Stomach (tissue), 9 donors: ENCODE results near the gene FOXN3. TPM values are rescaled to one million over a fixed set of nuclear protein-coding genes. Genes with fewer than 3 reads are reported as not detected.

Experiments used
- DNase-seq, 2 donors: peaks; one replicate each; pipeline versions ENCODE4 v3.0.0 to v3.0.0-alpha.2; 2013 to 2019
- H3K27ac ChIP-seq, 5 donors: fragments of 200-600 bp in 4 of 5; sonication (generic) in 4 of 5; one replicate each; pipeline ENCODE4 v1.5.1; 2013 to 2019; ENCODE audit warnings: mild to moderate bottlenecking in 1 of 5, moderate library complexity in 1 of 5
- H3K27me3 ChIP-seq, 3 donors: fragments of 200-600 bp; sonication (generic); one replicate each; pipeline ENCODE4 v1.5.1; 2017 to 2019; ENCODE audit warnings: mixed run types in 1 of 3
- H3K36me3 ChIP-seq, 4 donors: fragments of 200-600 bp; sonication (generic); 1 replicate in 3 of 4; 2 replicates in 1 of 4; pipeline ENCODE4 v1.5.1; 2016 to 2019
- H3K4me1 ChIP-seq, 4 donors: fragments of 200-600 bp; sonication (generic); one replicate each; pipeline ENCODE4 v1.5.1; 2016 to 2019
- H3K4me3 ChIP-seq, 4 donors: fragments of 200-600 bp; sonication (generic) in 3 of 4; one replicate each; pipeline ENCODE4 v1.5.1; 2016 to 2019; ENCODE audit warnings: mild to moderate bottlenecking in 1 of 4
- H3K9me3 ChIP-seq, 4 donors: fragments of 200-600 bp; sonication (generic); one replicate each; pipeline ENCODE4 v1.5.1; 2016 to 2019
- CTCF ChIP-seq, 7 experiments: fragments of 450-650 bp in 4 of 7; fragments of 200-600 bp in 3 of 7; sonication (generic) in 3 of 7; IDR thresholded peaks; one replicate each; pipeline ENCODE4 v1.5.1; 2016 to 2019; ENCODE audit warnings: antibody characterized with exemption in 7 of 7, control low read depth in 2 of 7, mild to moderate bottlenecking in 1 of 7
- EP300 ChIP-seq: sonication (generic); formaldehyde crosslinking; IDR thresholded peaks from one replicate; pipeline ENCODE4 v1.6.1; 2017; ENCODE audit warnings: antibody characterized with exemption
- POLR2A ChIP-seq, 4 donors: fragments of 450-650 bp; IDR thresholded peaks; one replicate each; pipeline ENCODE4 v1.6.1; 2016; ENCODE audit warnings: antibody characterized with exemption in 4 of 4, control low read depth in 2 of 4, mild to moderate bottlenecking in 1 of 4, moderate library complexity in 1 of 4
- POLR2AphosphoS5 ChIP-seq, 3 donors: sonication (generic); formaldehyde crosslinking; IDR thresholded peaks; one replicate each; pipeline ENCODE4 v1.6.1; 2016; ENCODE audit warnings: antibody characterized with exemption in 3 of 3
- WGBS, 5 donors: extraction: QIAGEN DNeasy Blood & Tissue Kit in 3 of 5; methylation state at CpG; one replicate each; pipeline versions ENCODE4 v1.1.5 to v1.1.7; 2013 to 2018; 5-methylcytosine and 5-hydroxymethylcytosine counted together
- intact Hi-C: fragments of 100-400 bp; cut with DNase I; formaldehyde crosslinking; loops from one replicate; pipeline ENCODE4 v1.15.1; 2023; ENCODE audit warnings: low total_unique reads
- polyA plus RNA-seq, 3 donors: library from polyadenylated mRNA; stranded (reverse); fragments of 200-250 nt; gene quantifications; one replicate each; pipeline ENCODE4 v1.2.3, GENCODE V29; 2013
- total RNA-seq, 5 donors: library from RNA; depleted of rRNA; stranded (reverse); fragments of >200 nt; gene quantifications; one replicate each; pipeline versions ENCODE4 v1.1.0 to v1.2.3, GENCODE V29; 2014 to 2016
- donor health status: healthy with polysubstance abuse.
- donor health status: Bipolar disorder and iron deficiency.
- donor health status: healthy.

The FOXN3 gene
- total and polyA plus RNA-seq, 8 donors = 12.5 to 126 (median 56.6) TPM

- 46 to 57% (median 52%) methylated on average over 12 of the region's 12 CpGs for WGBS, 5 donors
- peak; percentile 56 to 84 for DNase-seq
- H3K9me3 ChIP-seq = no peaks in the 10 kb centered on the region
- H3K27me3 ChIP-seq = no peaks in the 10 kb centered on the region
- TF ChIP-seq POLR2AphosphoS5 (IDR thresholded peaks at IDR 0.05) = peak; percentile 14 to 44 (median 37)
- TF ChIP-seq POLR2A (IDR thresholded peaks at IDR 0.05) = no peak
- peaks cover 0 to 22% (median 11%) of the 10 kb centered on the region in 4 donors for H3K4me1 ChIP-seq
- intact Hi-C loops = no loop called here
- peaks cover 0 to 9% (median 6%) of the 10 kb centered on the region in 4 donors for H3K36me3 ChIP-seq
- H3K27ac ChIP-seq = peak overlapping the region in 3 of 5 donors; percentile 16 to 55 (median 47)
- no peak overlapping the region for H3K4me3 ChIP-seq
Measured at GRCh38 chr14:89198544-89199329, 218.3 kb downstream of the FOXN3 start.

- no peak for TF ChIP-seq EP300
- TF ChIP-seq POLR2AphosphoS5 (IDR thresholded peaks at IDR 0.05) = no peak
- no peak for TF ChIP-seq CTCF (IDR thresholded peaks at IDR 0.05)
- TF ChIP-seq POLR2A (IDR thresholded peaks at IDR 0.05) = no peak
- peaks cover 0 to 9% (median 6%) of the 10 kb centered on the region in 4 donors for H3K36me3 ChIP-seq
- 93 to 99% (median 95%) methylated on average over 4 of the region's 4 CpGs for WGBS, 5 donors
- H3K27ac ChIP-seq = no peak overlapping the region
- intact Hi-C loops = no loop called here
- no peak for DNase-seq
- no peak overlapping the region for H3K4me3 ChIP-seq
- no peaks in the 10 kb centered on the region for H3K9me3 ChIP-seq
- no peaks in the 10 kb centered on the region for H3K27me3 ChIP-seq
- peaks cover 0 to 12% (median 5%) of the 10 kb centered on the region in 4 donors for H3K4me1 ChIP-seq
Measured at GRCh38 chr14:89197623-89198022, 219.4 kb downstream of the FOXN3 start.

GRCh38 chr14:89196545-89196944 lies 220.5 kb downstream of the FOXN3 start:
- intact Hi-C loops = no loop called here
- Histone ChIP-seq H3K36me3 (peaks cover 0 to 9% (median 6%) of the 10 kb centered on the region in 4 donors), H3K27ac (no peak overlapping the region), H3K4me1 (peaks cover 0 to 8% (median 3%) of the 10 kb centered on the region in 4 donors), H3K4me3 (no peak overlapping the region), H3K27me3 (no peaks in the 10 kb centered on the region), H3K9me3 (no peaks in the 10 kb centered on the region)
- TF ChIP-seq POLR2A (IDR thresholded peaks at IDR 0.05) (no peak), CTCF (IDR thresholded peaks at IDR 0.05) (no peak), POLR2AphosphoS5 (IDR thresholded peaks at IDR 0.05) (no peak), EP300 (no peak)
- no peak for DNase-seq
- 94 to 96% (median 95%) methylated on average over 3 of the region's 3 CpGs for WGBS, 5 donors

- no peak for DNase-seq
- Histone ChIP-seq H3K9me3 (no peaks in the 10 kb centered on the region), H3K27me3 (no peaks in the 10 kb centered on the region), H3K4me3 (no peak overlapping the region), H3K27ac (no peak overlapping the region), H3K4me1 (peaks cover 0 to 8% (median 3%) of the 10 kb centered on the region in 4 donors), H3K36me3 (peaks cover 0 to 15% (median 14%) of the 10 kb centered on the region in 4 donors)
- 60 to 90% (median 64%) methylated on average over 1 of the region's 1 CpG for WGBS, 5 donors
- intact Hi-C loops = no loop called here
- TF ChIP-seq POLR2A (IDR thresholded peaks at IDR 0.05) = no peak
- no peak for TF ChIP-seq POLR2AphosphoS5 (IDR thresholded peaks at IDR 0.05)
- TF ChIP-seq CTCF (IDR thresholded peaks at IDR 0.05) = no peak
Measured at GRCh38 chr14:89194376-89194775, 222.7 kb downstream of the FOXN3 start.
